ENCODE measurements around the gene TRIM66.

GRCh38 chr11:8654503-8654902 is 28.0 kb downstream of the TRIM66 start:
- TF ChIP-seq EP300 (IDR thresholded peaks at IDR 0.05; ENCODE audit: low read depth): no peak
- TF ChIP-seq CTCF (IDR thresholded peaks at IDR 0.05): no peak
- TF ChIP-seq POLR2AphosphoS5 (IDR thresholded peaks at IDR 0.05): no peak
- TF ChIP-seq POLR2A (IDR thresholded peaks at IDR 0.05): no peak
